MM.1S (cell line): Measurements from ENCODE around the gene TMEM131.

Experiments
- EZH2 ChIP-seq: fragments of 300-600 bp; sonication (generic); optimal IDR thresholded peaks from 2 replicates; pipeline ENCODE3; 2017; ENCODE audit warnings: low read depth, mild to moderate bottlenecking, antibody characterized with exemption, low read length, mixed read lengths
- TF ChIP-seq, protein P1 (sequence below): fragments of 300-600 bp; sonication (generic); IDR thresholded peaks from 2 replicates; pipeline ENCODE4 v1.5.1; 2016; ENCODE audit warnings: antibody characterized with exemption, low read length, mixed read lengths

GRCh38 chr2:97983698-97984097, 12.1 kb downstream of the TMEM131 start:
- TF ChIP-seq, protein P1, sequence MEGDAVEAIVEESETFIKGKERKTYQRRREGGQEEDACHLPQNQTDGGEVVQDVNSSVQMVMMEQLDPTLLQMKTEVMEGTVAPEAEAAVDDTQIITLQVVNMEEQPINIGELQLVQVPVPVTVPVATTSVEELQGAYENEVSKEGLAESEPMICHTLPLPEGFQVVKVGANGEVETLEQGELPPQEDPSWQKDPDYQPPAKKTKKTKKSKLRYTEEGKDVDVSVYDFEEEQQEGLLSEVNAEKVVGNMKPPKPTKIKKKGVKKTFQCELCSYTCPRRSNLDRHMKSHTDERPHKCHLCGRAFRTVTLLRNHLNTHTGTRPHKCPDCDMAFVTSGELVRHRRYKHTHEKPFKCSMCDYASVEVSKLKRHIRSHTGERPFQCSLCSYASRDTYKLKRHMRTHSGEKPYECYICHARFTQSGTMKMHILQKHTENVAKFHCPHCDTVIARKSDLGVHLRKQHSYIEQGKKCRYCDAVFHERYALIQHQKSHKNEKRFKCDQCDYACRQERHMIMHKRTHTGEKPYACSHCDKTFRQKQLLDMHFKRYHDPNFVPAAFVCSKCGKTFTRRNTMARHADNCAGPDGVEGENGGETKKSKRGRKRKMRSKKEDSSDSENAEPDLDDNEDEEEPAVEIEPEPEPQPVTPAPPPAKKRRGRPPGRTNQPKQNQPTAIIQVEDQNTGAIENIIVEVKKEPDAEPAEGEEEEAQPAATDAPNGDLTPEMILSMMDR = no peak
- no peak for TF ChIP-seq EZH2
